Right atrium auricular region (tissue), 2 donors: ENCODE measurements around the gene DPP10. TPM values are rescaled to one million over a fixed set of nuclear protein-coding genes. Genes with fewer than 3 reads are reported as not detected.

ENCODE experiments used
- DNase-seq: peaks from one replicate; pipeline ENCODE4 v3.0.0-alpha.2; 2019; ENCODE audit warnings: low spot score
- H3K27ac ChIP-seq, 2 donors: fragments of 200-600 bp; sonication (generic); 1 replicate in 1 of 2; 2 replicates in 1 of 2; pipeline ENCODE4 v1.5.1; 2016 to 2019
- H3K27me3 ChIP-seq, 2 donors: fragments of 200-600 bp; sonication (generic); one replicate each; pipeline versions ENCODE4 v1.5.1 to v1.6.0; 2017 to 2019
- H3K36me3 ChIP-seq: fragments of 200-600 bp; sonication (generic); one replicate; pipeline ENCODE4 v1.5.1; 2016
- H3K4me1 ChIP-seq, 2 donors: fragments of 200-600 bp; sonication (generic); one replicate each; pipeline versions ENCODE4 v1.5.1 to v1.6.0; 2017 to 2019
- H3K4me3 ChIP-seq, 2 donors: fragments of 200-600 bp; sonication (generic); 1 replicate in 1 of 2; 2 replicates in 1 of 2; pipeline ENCODE4 v1.5.1; 2017 to 2019; ENCODE audit warnings: mild to moderate bottlenecking in 1 of 2, moderate library complexity in 1 of 2
- H3K9me3 ChIP-seq, 2 donors: fragments of 200-600 bp; sonication (generic); one replicate each; pipeline ENCODE4 v1.5.1; 2019
- total RNA-seq, 2 donors: library from RNA; depleted of rRNA; stranded (reverse); fragments of >200 nt; gene quantifications; one replicate each; pipeline ENCODE4 v1.1.0, GENCODE V29; 2016
- TF ChIP-seq, protein P1 (sequence below), 2 donors: fragments of 200-600 bp; sonication (generic); IDR thresholded peaks; one replicate each; pipeline ENCODE4 v1.5.1; 2019; ENCODE audit warnings: antibody characterized with exemption in 2 of 2

The DPP10 gene
- total RNA-seq, 2 donors from 2014 or later, result not detected

- Histone ChIP-seq H3K27ac (no peak overlapping the region), H3K4me3 (no peak overlapping the region), H3K9me3 (no peaks in the 10 kb centered on the region), H3K27me3 (no peaks in the 10 kb centered on the region), H3K4me1 (no peaks in the 10 kb centered on the region), H3K36me3 (no peaks in the 10 kb centered on the region)
- TF ChIP-seq, protein P1, sequence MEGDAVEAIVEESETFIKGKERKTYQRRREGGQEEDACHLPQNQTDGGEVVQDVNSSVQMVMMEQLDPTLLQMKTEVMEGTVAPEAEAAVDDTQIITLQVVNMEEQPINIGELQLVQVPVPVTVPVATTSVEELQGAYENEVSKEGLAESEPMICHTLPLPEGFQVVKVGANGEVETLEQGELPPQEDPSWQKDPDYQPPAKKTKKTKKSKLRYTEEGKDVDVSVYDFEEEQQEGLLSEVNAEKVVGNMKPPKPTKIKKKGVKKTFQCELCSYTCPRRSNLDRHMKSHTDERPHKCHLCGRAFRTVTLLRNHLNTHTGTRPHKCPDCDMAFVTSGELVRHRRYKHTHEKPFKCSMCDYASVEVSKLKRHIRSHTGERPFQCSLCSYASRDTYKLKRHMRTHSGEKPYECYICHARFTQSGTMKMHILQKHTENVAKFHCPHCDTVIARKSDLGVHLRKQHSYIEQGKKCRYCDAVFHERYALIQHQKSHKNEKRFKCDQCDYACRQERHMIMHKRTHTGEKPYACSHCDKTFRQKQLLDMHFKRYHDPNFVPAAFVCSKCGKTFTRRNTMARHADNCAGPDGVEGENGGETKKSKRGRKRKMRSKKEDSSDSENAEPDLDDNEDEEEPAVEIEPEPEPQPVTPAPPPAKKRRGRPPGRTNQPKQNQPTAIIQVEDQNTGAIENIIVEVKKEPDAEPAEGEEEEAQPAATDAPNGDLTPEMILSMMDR (IDR thresholded peaks at IDR 0.05), result no peak
- no peak for DNase-seq
These were observed 17.7 kb upstream of the DPP10 start for GRCh38 chr2:114424699-114425098.

- Histone ChIP-seq H3K36me3 (no peaks in the 10 kb centered on the region), H3K27ac (no peak overlapping the region), H3K4me1 (no peaks in the 10 kb centered on the region), H3K9me3 (no peaks in the 10 kb centered on the region), H3K27me3 (no peaks in the 10 kb centered on the region), H3K4me3 (no peak overlapping the region)
- DNase-seq, result no peak
- TF ChIP-seq, protein P1 (IDR thresholded peaks at IDR 0.05), result no peak
These were observed 15.7 kb upstream of the DPP10 start for GRCh38 chr2:114426756-114427155.

DNA sequence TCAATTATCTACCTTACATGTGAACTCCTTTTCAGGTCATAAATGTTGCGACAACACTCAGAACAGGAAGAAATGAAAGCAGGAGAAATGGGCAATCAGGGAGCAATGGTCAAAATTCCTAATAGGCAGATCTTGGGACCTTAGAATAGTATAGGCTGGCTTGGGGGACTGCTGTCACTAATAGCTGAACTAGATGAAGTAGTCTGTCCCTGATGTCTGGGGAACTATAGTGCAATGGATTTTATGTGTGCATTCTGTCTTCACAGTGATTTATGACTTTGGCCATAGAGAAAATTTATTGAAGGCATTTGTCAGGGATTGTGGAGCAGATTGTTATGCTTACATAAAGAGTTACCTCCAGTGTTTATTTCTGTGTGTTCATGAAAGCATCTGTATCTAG lies 6.1 kb upstream of the DPP10 start:
- Histone ChIP-seq H3K36me3 (no peaks in the 10 kb centered on the region), H3K4me3 (no peak overlapping the region), H3K27ac (no peak overlapping the region), H3K9me3 (no peaks in the 10 kb centered on the region), H3K27me3 (no peaks in the 10 kb centered on the region), H3K4me1 (no peaks in the 10 kb centered on the region)
- TF ChIP-seq, protein P1 (IDR thresholded peaks at IDR 0.05), result no peak
- no peak for DNase-seq

GRCh38 chr2:114446571-114446970 lies 4.1 kb downstream of the DPP10 start:
- H3K36me3 ChIP-seq, result no peaks in the 10 kb centered on the region
- H3K4me1 ChIP-seq, result no peaks in the 10 kb centered on the region
- DNase-seq, result no peak
- no peak overlapping the region for H3K4me3 ChIP-seq
- TF ChIP-seq, protein P1 (IDR thresholded peaks at IDR 0.05), result no peak
- H3K27ac ChIP-seq, result no peak overlapping the region
- H3K27me3 ChIP-seq, result no peaks in the 10 kb centered on the region
- no peaks in the 10 kb centered on the region for H3K9me3 ChIP-seq

DNA sequence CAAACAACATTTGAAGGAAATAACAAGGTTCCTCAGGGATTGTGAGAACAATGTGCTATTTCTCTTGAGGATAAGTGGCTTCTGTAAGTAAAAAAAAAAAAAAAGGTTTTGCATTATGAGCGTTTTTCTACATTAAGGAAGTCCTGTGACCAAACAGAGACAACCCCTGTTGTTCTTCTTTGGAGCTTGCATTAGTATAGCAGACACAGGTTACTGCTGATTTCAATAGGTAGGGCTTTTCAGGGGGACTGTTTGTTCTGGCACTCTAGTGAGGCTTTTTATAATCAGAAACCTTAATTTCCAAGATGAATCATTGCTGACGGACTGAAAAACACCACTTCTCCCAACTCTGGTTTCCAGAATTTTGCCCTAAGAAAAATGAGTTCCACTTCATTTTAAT lies 8.2 kb downstream of the DPP10 start:
- Histone ChIP-seq H3K4me3 (no peak overlapping the region), H3K36me3 (no peaks in the 10 kb centered on the region), H3K9me3 (no peaks in the 10 kb centered on the region), H3K27ac (no peak overlapping the region), H3K4me1 (no peaks in the 10 kb centered on the region), H3K27me3 (no peaks in the 10 kb centered on the region)
- TF ChIP-seq, protein P1 (IDR thresholded peaks at IDR 0.05), result no peak
- DNase-seq, result no peak

GRCh38 chr2:114456566-114456965 lies 14.1 kb downstream of the DPP10 start:
- H3K4me1 ChIP-seq, result no peaks in the 10 kb centered on the region
- H3K9me3 ChIP-seq, result no peaks in the 10 kb centered on the region
- H3K36me3 ChIP-seq, result no peaks in the 10 kb centered on the region
- H3K27ac ChIP-seq, result no peak overlapping the region
- TF ChIP-seq, protein P1 (IDR thresholded peaks at IDR 0.05), result no peak
- no peak for DNase-seq
- no peak overlapping the region for H3K4me3 ChIP-seq
- no peaks in the 10 kb centered on the region for H3K27me3 ChIP-seq
